ENCODE measurements around the gene C1GALT1C1. TPM values are rescaled to one million over a fixed set of nuclear protein-coding genes. Genes with fewer than 3 reads are reported as not detected.
A peak's percentile ranks its signal among the peaks of the same experiment; 100 is the strongest.
"Not testable (repeated sequence)": the region's sequence is repeated elsewhere in the genome, so short reads cannot be mapped to it uniquely, and the experiment has no call there.

C1GALT1C1 gene
- total RNA-seq = 28.1 TPM

DNA sequence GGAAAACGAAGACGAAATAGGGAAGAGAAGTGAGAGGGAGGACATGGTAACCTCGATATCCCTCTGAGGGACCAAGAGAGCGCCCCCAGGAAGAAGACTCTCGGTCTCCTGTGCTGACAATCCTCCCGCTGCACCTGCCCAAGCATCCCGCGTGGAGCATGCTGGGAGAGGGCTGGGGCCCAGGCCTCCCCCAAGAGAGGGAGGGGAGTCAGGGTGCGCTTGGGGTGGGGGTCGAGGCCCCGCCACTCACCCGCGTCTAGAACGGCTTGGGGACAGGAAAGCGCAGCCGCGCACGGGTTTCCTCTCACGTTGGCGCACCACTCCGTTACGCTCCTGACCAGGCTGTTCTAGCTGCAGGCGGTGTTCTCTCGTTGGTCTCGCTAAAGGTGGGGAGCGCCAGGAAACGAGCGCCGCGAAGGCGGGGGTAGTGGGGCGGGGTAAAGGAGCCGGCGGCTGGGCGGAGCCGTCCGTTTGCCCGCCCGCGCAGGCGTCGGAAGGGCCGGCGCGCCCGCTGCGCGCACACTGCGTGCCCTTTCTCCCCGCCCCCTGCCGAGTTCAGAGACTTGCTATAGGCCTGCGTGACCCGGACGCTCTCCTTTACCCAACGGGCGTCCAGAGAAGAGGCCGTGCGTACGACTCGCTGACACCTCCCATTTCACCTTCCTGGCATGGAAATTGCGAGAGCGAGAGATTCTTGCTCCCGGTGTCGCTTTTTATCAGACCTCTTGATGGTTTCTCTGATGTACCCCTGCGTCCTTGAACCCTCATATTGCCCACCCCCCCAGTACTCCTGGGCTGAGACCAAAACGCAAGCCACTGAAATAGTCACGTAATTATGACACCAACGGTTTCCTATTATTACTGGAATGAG lies at the start of gene C1GALT1C1:
TSS of gene C1GALT1C1 (minus strand) at position 388 of the 871 bp plus-strand sequence. CDS start 2,888 bp downstream, outside the sequence.
- DNase-seq = peak; percentile 95

DNA sequence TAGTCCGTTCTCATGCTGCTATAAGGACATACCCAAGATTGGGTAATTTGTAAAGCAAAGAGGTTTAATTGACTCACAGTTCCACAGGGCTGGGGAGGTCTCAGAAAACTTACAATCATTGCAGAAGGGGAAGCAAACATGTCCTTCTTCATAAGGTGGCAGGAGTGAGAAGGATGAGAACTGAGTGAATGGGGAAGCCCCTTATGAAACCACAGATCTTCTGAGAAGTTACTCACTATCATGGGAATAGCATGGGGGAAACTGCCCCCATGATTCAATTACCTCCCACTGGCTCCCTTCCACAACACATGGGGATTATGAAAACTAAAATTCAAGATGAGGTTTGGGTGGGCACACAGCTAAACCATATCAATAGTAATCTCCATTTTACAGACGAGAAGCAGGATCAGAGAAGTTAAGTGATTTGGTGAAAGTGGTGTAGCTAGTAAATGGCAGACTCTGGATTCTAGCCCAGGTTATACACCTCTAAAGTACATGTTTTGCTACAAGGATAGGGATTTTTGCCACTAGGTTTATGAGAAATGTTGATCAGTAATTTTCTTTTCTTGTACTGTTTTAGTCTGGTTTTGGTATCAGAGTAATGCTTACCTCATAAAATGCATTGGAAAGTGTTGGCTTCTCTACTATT lies 47.3 kb upstream of the C1GALT1C1 start:
- no peak for DNase-seq

DNA sequence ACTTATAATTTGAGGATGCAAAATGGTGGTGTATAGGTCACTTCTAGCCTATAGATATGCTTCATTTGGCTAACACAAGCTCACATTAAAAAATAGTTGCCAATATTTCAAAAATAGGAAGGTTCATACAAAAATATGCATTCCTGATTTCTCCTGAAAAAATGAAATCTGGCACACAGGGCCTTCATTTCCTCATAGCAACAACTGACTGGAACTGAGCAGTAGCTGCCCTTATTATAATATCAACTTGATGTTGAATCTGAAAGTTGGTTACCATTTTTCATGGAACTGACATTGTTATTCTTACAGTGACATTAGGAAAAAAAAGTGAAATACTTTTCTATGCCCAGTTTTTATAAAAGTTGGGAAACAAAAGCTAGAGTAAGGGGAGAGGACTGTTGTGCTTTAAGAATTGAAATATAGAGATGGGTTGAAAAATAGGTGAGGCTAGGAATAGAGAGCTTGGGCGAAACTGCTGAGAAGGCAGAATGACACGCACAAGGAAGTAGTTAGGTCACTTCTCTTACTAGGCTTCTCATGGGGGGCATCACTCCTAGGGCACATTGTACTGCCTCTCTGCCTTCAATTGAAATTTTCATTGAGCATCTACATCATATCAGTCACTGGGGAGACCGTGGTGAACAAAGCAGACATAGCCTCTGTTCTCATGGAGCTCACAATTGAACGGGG lies 43.1 kb upstream of the C1GALT1C1 start:
- DNase-seq = no peak

DNA sequence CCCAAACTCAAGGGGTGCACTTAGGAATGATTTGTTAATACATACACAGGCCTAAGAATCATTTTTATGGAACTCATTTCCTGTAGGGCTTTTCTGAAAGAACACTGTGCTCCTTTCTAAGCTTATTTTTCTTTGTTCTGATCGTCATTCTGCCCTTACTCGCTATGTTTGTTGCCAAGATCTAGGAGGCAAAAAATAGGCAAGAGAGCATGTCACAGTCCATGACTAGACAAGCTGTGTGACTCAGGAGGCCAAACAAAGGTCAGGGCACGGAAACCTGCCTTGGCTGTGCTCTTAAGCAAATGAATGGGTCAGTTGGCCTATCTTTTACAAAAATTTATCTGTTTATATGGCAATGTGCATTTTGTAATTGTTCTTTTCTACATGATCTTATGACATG lies 42.5 kb upstream of the C1GALT1C1 start:
- DNase-seq = no peak

DNA sequence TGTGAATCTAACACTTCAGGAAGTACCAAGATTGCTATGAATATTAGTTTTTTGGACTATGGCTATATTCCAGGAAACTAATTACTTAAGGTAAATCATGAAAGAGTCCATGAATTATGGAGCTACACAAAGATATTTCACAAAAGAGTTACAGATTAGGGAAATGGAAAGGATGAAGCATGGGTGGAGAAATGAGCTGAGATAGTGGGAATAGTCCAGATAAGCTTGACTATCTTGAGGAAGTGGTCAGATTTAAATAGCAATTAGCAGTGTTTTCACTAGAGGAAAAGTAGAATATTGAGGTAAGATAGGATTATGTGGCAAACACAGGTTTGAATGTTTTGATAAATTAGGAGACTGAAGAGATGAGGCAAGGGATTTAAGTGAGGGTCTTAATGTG lies 42.1 kb upstream of the C1GALT1C1 start:
- DNase-seq = no peak

DNA sequence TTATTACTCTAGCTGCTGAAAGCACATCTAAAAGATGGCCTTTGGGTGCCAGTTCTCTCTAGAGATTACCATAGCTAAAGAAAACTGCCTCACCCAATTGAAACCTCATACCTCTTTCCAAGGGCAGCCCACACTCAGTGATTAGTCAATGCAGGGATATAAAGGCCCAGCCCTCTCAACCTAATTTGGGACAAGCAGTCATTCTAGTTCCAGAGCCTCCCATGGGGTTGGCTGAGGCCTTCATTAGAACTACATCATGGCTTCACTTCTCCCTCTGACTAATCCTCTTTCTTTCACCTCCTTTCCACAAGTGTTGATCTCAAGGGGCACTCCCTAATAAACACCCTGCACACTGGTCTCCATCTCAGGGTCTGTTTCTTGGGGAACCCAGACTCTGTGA lies 38.5 kb upstream of the C1GALT1C1 start:
- no peak for DNase-seq

DNA sequence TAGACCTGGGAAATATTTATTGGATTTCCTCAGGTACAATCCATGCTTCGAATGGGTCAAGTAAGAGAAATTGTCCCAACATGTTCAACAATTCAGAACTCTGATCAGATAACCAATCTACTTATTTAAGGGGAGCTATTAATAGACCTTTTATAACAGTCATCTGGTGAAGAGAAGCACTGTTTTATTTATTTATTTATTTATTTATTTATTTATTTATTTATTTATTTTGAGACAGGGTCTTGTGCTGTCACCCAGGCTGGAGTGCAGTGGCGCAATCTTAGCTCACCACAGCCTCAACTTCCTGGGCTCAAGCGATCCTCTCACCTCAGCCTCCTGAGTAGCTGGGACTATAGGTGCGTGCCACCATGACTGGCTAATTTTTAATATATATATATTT lies 34.7 kb upstream of the C1GALT1C1 start:
- DNase-seq = not testable (repeated sequence)

DNA sequence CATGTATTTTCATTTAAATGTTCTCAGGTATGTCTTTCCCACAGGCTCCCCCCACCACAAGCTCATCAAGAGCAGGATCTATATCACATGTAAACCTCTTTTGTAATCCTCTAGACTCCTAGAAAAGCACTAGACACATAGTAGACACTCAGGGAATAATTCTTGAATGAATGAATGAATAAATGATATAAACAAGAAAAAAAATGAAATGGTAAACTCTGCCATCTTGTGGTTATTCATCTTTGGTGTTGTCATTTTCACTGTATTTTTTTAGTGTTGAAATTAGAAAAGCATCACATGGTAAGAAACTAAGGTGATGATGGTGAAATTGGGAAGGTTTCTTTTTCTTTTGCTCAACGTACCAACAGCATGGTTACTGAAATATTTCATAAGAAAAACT lies 34.2 kb upstream of the C1GALT1C1 start:
- DNase-seq = no peak

DNA sequence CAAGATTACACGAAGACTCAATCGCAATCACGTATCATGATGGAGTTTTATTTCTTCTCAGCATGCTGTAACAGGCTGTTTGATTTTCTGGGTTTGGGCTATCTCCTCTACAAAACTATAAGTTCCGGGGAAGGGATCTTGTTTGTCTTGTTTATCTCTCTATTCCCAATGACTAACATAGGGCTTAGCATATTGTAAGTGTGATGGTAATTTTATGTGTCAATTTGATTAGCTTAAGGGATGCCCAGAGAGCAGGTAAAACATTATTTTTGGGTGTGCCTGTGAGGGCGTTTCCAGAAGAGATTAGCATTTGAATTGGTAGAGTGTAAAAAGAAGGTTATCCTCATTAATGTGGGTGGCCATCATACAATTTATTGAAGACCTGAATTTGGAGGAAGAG lies 32.8 kb upstream of the C1GALT1C1 start:
- DNase-seq = no peak

DNA sequence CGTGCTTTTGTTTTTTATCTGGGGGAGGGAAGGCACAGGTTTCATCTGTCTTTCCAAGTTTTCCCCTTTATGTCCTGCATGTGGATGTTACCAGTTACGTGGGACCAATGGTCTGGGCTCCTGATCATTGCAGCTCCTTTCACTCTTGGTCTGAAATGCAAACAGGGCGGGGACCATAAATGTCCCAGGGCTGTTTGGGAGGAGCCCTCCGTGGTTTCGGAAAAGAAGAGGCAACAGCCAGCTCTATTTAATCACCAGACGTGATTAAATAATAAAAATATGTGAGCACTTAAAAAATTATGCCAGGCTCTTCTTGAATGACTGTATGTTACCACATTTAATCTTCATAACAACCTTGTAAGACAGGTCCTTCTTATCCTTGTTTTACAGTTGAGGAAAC lies 30.8 kb upstream of the C1GALT1C1 start:
- peak; percentile 9 for DNase-seq

DNA sequence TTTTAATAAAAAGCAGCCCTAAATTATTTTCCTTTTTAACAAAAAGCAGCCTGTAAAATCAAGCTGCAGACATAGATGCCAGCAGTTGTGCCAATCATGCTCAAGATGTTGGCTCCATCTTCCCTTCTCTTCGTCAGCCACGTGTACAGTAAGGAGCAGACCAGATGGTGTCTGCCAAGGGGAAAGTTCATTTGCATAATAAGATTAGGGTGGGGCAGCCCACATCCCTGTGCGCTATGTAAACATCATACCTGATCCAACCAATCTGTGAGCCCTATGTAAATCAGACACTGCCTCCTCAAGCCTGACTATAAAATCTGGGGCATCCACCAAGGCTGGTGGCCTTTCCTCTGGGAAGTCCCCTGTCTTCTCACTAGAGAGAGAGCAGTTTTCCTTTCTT lies 23.1 kb upstream of the C1GALT1C1 start:
- DNase-seq = no peak

DNA sequence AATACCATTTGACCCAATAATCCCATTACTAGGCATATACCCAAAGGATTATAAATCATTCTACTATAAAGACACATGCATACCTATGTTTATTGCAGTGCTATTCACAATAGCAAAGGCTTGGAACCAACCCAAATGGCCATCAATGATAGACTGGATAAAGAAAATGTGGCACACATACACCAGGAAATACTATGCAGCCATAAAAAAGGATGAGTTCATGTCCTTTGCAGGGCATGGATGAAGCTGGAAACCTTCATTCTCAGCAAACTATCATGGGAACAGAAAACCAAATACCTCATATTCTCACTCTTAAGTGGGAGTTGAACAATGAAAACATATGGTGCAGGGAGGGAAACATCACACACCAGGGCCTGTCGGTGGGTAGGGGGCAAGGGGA lies 22.4 kb upstream of the C1GALT1C1 start:
- not testable (repeated sequence) for DNase-seq

DNA sequence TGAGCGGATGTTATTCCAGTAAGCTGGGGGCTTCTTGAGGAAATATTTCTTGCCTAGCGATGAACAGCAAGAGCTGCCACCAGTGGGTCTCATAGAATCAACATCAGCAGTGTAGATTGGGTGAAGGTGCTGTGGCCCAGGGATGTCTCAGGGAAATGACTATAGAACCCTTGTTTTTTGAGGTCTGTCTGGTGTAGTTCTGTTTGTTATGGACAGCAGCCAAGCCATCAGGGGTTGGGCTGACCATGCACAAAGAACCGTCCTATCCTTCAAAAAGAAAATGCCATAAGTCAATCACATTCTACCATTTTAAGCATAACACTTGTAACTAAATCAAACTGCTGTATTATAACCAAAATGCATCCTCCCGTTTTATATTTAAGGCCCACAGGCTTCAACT lies 17.3 kb upstream of the C1GALT1C1 start:
- DNase-seq = no peak

DNA sequence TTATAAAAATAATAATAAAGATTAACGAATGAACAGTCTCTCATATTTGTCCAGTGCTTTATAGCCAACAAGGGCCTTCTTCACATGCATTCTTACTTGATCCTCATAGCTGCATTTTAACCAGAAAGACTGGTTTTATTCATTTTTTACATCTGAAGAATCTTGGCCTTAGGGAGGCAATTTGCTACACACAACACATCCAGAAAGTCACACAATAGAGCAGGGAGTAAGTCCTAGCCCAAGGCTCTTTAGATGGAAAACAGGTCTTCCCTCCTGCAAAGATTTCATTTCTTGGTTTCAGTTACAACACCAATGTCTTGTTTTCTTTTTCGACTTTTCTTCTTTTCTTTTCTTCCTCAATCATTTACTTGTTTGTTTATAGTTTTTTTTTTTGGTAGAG lies 13.0 kb upstream of the C1GALT1C1 start:
- no peak for DNase-seq

DNA sequence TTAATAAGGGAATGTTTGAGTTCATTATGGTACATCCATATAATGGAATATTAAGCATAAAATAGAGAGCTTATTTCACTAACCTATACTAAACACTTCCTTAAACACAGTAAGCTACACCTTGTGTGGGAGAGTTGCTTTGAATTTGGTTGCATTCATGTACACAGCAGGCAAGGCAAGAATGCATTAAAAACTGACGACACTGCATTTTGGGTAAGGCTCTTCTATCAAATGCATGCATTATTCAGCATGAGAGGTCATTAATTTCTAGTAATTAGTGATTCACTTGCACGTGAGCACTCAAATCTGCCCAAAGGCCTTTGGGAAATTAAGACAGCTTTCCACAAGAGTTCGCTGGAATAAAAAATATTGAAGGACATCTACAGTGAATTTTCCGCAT lies 8.8 kb upstream of the C1GALT1C1 start:
- no peak for DNase-seq

DNA sequence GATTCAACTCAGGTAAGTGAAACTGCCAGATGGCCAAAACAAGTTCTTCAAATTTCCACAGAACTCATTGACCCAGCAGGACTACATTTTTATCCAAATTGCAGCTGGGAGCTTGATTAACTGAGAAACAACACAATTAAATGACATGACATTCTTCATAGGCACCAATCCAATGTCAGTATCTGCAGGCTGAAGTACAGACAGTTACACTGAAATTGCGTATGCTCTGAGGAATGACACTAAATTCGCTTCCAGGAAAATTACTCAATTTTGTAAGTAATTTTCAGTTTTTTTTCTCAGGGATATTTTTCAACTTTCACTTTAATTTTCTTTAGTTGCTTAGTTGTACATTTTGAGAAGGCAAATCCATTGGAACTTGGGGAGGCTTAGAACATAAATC lies 4.5 kb downstream of the C1GALT1C1 start:
- DNase-seq = peak; percentile 31

DNA sequence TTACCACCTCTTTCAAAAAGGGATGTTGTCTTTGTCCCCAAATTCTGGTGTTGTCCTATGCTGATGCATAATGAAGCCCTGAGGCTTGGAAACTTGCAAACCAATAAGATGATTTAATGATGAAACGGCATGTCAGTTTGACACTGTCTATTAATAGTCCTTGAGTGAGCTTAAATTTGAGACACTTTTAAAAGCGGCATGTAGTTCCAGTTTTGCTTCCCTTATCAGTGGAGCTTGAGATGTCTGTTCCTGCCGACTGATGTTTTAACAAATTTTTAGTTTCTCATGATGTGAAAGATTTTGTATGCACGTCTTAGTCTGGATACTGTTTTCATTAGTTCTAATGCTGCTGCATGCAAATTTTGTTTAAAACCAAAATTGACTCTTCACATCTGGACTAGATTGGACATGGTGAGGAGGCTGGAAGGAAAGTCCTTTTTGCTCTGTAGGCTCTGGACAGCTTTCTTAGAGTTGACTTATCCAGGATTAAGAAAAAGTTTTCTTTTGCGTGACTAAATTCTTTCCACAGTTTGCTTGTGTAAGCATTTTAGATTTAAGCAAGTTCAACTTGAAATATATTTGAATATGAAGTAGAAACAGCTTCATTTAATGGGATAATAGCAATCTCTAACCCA lies 11.7 kb downstream of the C1GALT1C1 start:
- DNase-seq = peak; percentile 9

DNA sequence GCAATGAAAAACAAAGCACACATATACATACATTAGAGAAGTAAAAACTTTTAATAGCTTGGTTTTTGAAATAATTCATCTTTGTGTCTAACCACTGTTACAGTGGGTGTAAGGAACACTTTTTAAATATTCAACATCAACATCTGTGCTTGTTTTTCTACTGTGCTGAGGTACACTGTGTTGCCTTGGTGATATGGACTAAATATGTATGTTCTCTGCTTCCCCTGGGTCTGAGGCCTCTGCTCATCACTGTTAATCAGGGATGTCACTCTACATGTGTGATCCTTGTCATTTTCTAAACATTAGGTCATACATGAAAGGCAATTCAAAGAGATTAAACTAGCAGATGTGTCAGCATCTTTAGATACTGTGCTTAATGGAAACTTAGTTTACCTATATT lies 15.0 kb downstream of the C1GALT1C1 start:
- DNase-seq = peak; percentile 14

DNA sequence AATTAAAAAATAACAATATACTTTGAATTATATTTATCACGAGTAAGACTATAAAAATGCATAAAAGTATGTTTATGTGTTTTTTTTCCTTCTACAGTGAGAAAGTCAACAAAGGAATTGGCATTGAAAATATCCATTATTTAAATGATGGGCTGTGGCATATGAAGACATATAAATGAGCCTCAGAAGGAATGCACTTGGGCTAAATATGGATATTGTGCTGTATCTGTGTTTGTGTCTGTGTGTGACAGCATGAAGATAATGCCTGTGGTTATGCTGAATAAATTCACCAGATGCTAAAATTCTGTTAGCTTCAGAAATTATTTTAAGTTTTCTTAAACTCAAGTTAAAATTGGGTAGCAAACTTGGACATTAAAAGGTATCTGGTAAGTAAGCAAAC lies 17.8 kb downstream of the C1GALT1C1 start:
- DNase-seq = no peak

DNA sequence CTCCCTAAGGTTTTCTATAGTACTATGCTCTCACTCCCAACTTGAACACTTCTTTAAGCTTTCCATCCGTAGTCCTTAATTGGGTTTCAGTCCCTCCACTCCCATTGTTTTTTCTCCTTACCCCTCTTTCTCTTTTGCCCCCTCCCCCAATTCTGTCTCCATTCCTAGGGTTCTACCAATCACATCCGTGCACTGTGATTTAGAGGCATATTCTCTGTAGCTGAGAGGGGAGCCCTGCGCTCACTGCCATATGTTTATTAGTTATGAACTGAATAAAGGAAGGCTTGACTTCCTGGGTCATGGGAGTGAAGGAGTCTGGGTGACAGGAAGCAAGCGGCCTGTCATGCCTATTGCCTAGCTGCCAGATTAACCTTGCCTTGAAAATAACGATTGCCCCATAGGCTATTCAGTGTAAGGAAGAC lies 25.5 kb downstream of the C1GALT1C1 start:
- peak; percentile 28 for DNase-seq

DNA sequence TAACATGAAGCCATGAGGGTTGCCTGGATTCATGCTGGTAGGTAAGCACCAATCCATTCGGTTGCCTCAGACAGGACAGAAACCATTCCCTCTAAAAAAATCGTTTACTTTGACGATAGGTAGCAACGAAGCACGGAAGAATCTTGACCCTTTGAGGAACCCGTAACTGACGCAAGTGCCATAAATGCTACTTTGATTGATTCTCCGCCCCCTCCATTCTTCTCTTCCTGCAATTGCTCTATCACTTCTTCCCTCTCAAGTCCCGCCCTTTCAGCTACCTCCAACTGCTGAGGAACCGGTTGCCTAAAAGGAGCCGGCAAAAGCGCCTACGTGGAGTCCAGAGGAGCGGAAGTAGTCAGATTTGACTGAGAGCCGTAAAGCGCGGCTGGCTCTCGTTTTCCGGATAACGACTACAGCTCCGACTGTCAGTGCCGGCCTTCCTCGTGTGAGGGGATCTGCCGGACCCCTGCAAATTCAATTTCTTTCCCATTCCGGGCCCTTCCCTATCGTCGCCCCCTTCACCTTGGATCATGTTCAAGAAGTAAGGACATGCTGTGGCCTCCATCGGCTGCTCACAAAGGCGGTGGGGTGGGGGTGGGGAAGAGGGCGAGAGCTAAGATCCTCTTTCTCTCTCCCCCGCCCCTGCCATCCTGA lies 26.0 kb downstream of the C1GALT1C1 start, which contains the start of gene MCTS1:
TSS of gene MCTS1 (plus strand) at position 395 of the 654 bp plus-strand sequence. CDS start at position 531, 136 bp downstream.
- DNase-seq = peak; percentile 94

DNA sequence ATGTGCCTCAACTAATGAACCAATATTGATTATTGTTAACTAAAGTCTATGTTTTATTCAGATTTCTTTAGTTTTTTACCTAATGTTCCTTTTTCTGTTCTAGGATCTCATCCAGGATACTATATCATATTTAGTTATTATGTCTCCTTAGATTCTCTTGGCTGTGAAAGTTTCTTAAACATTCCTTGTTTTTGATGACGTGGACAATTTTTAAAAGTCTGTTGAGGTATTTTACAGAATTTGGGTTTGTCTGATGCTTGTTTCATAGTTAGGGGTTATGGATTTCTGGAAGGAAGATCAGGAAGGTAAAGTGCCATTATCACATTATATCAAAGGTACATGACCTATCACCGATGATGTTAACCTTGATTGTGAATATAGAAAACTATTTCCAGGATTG lies 44.2 kb downstream of the C1GALT1C1 start:
- DNase-seq = no peak

Measured in tongue (tissue), 2 donors.